Germinal center (tissue), 1 donor: ENCODE data around the gene HOXC11.

Source experiments
- DNase-seq: peaks from one replicate; pipeline ENCODE4 v3.0.0; 2012; ENCODE audit warnings: mixed read lengths, low spot score

HOXC11 gene

DNA sequence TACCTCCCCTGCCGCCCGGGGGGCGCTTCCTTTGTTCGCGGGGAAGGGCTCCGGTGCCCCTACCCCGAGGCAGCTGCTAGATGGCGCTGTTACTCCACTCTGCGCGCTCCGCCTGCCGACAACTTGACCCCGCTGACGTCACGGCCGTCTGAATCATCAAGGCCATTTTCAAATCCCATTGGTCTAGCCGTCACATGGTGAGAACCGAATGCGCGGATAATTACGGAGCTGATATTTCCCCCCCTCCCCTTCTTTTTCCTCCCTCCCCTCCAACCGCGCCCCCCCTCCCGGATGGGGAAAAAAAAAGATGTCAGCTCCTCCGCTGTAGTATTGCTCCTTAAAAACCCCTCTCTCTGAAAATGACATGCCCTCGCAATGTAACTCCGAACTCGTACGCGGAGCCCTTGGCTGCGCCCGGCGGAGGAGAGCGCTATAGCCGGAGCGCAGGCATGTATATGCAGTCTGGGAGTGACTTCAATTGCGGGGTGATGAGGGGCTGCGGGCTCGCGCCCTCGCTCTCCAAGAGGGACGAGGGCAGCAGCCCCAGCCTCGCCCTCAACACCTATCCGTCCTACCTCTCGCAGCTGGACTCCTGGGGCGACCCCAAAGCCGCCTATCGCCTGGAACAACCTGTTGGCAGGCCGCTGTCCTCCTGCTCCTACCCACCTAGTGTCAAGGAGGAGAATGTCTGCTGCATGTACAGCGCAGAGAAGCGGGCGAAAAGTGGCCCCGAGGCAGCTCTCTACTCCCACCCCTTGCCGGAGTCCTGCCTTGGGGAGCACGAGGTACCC is 12.2 kb downstream of the HOXC11 start, which contains the start of gene HOXC10:
Gene HOXC10, plus strand, starts transcription at position 246 of the 791 bp plus-strand sequence. Its CDS starts 114 bp downstream, at position 360.
- DNase-seq: peak; percentile 87

DNA sequence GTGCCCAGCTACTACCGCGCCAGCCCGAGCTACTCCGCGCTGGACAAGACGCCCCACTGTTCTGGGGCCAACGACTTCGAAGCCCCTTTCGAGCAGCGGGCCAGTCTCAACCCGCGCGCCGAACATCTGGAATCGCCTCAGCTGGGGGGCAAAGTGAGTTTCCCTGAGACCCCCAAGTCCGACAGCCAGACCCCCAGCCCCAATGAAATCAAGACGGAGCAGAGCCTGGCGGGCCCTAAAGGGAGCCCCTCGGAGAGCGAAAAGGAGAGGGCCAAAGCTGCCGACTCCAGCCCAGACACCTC is 12.7 kb downstream of the HOXC11 start:
- no peak for DNase-seq

GRCh38 chr12:53985994-53986685 is 13.2 kb downstream of the HOXC11 start:
- peak; percentile 63 for DNase-seq

- DNase-seq: no peak
Measured at GRCh38 chr12:53986686-53987483, 14.0 kb downstream of the HOXC11 start.

GRCh38 chr12:53987787-53988230 is 14.9 kb downstream of the HOXC11 start:
- no peak for DNase-seq

GRCh38 chr12:53988541-53989226 is 15.8 kb downstream of the HOXC11 start:
- no peak for DNase-seq

- DNase-seq: peak; percentile 36
Measured at GRCh38 chr12:53989227-53990113, 16.5 kb downstream of the HOXC11 start.

DNA sequence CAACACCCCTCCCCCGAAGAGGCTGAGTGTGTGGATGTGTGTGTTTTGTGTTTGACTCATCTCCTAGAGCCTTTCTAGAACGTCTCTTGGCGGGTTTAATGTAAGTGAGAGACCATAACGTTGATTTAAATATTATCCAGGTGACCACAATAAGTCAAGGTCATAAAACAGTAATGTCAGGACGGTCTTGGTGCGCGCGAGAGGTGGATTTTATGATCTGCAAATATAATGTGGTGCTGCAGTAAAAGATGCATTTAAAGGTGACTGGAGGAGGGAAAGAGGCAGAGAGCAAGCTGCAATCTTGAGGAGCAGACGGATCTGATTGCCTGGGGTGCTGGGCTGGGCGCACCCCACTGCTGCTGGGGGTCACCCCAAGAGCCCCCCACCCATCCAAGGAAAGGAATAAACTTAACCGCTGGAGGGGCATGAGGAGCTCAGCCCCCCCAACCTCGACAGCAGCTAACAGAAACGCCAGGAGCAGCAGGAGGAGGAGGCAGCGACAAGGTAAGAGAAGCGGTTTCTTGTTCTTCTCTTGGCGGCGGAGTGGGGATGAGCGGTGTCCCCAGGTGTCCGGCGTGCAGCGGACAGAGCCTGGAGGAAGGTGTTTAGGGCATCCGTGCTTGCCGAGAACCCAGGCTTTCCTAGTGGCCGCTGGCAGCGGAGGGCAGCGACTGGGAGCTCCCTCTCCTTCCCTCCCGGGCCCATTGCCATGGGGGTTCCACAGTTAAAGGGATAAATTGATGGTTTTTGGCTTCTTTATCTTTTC is 17.6 kb downstream of the HOXC11 start:
- DNase-seq: no peak

DNA sequence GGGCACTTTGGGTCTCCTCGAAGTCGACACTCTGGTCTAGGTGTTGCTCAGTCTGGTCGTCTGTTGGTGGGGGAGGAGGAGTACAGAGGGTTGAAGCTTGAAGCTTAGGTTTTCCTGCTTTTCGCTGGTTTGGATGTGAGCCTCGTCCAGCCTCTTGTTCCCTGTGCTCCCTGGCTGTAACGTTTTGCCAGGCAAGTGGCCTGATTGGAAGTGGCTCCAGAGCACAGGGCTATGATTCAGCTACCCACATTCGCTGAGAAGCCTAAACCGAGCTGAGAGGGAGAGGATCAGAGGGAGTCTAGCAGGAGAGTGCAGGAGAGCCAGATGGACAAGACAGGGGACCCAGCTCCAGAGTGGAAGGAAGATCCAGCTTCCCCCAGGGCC is 18.1 kb downstream of the HOXC11 start:
- no peak for DNase-seq

- no peak for DNase-seq
Measured at GRCh38 chr12:53992377-53992889, 19.5 kb downstream of the HOXC11 start.

GRCh38 chr12:53993162-53994008 is 20.5 kb downstream of the HOXC11 start:
- no peak for DNase-seq

DNA sequence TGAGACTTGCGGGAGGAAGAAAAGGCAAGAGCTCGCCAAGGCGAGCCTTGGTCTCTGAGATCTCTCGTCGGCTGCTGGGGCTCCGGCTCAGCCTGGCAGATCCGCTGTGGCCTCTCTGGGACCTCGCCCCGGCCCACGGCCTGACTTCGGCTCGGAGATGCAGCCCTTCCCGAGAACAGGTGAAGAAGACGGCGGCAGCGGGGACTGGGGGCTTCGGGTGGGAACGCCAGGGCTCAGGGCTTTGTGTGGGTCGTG is 21.0 kb downstream of the HOXC11 start:
- no peak for DNase-seq

GRCh38 chr12:53994264-53995001 is 21.5 kb downstream of the HOXC11 start:
- DNase-seq: no peak

GRCh38 chr12:53995002-53995377 is 22.1 kb downstream of the HOXC11 start:
- no peak for DNase-seq

- no peak for DNase-seq
Measured at GRCh38 chr12:53995378-53996239, 22.7 kb downstream of the HOXC11 start.

- DNase-seq: no peak
Measured at GRCh38 chr12:53996240-53997203, 23.6 kb downstream of the HOXC11 start.
